Stimulated activated naive CD8-positive, alpha-beta T cell treated with anti-CD3 and anti-CD28 coated beads, Interleukin-15, Interleukin-2, amounts not matched to agents 100 ng/mL and 50 ng/mL, for 24 hours (primary cell): ENCODE measurements around the gene PLA2G12B.
"Not testable (repeated sequence)": the region's sequence is repeated elsewhere in the genome, so short reads cannot be mapped to it uniquely, and the experiment has no call there.

Experiments
- H3K27ac Mint-ChIP-seq: one replicate; pipeline ENCODE4 v1.8.0; 2021; ENCODE audit warnings: mild to moderate bottlenecking, mixed read lengths
- H3K27me3 Mint-ChIP-seq: one replicate; pipeline ENCODE4 v1.8.0; 2021; ENCODE audit warnings: mixed read lengths
- H3K36me3 Mint-ChIP-seq: one replicate; pipeline ENCODE4 v1.8.0; 2021; ENCODE audit warnings: low read depth, mixed read lengths
- H3K4me1 Mint-ChIP-seq: one replicate; pipeline ENCODE4 v1.8.0; 2021; ENCODE audit warnings: low read depth, mixed read lengths
- H3K4me3 Mint-ChIP-seq: one replicate; pipeline ENCODE4 v1.8.0; 2021; ENCODE audit warnings: mild to moderate bottlenecking, mixed read lengths
- H3K9me3 Mint-ChIP-seq: one replicate; pipeline ENCODE4 v1.8.0; 2021; ENCODE audit warnings: mixed read lengths

Gene PLA2G12B, protein sequence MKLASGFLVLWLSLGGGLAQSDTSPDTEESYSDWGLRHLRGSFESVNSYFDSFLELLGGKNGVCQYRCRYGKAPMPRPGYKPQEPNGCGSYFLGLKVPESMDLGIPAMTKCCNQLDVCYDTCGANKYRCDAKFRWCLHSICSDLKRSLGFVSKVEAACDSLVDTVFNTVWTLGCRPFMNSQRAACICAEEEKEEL

DNA sequence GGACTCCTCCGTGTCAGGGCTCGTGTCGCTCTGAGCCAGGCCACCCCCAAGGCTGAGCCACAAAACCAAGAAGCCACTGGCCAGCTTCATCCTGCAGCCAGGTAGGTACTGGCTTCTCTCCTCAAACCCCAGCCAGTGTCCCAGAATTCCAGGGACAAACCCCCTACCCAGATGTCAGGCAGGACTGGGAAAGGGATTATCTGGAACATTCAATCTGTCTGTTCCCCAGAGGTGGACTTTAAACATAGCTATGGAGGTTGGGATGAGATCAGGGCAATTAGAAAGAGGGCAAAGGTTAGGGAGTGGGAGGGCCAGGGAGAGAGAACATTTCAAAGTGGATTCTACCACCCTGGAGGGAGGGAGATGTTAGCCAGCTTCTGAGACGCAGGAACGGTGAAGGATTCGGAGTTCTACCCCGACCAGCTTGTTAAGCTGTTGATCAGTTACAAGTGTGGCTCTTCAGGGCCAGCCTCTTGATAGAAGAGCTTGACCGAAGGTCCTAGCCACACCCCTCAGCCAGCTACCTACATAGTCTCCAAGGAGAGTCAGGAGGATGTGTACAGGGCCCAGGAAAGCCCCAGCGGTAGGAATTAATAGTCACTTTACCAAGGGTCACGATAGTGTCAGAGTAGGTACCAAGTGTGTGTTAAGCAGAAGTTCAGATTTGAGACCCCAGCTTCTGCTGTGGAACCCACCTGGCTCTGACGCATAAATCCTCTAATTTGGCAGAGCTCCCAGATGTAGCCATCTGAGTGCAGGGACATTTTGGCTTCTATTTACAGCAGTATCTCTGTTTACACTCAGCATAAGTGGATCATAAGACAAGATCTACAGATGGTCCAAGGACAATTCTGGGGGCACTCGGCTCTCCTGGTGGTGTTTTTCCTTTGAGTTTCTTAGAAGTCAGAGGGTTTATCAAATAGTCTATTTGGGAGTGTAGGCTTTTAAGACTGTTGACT, at the start of gene PLA2G12B:
Gene PLA2G12B (minus strand): TSS at position 211 of the 959 bp plus-strand sequence. CDS start 121 bp downstream, at position 90.
- H3K4me1 Mint-ChIP-seq, result no peaks in the 10 kb centered on the region
- H3K27ac Mint-ChIP-seq, result no peak within 1 kb of the TSS
- H3K36me3 Mint-ChIP-seq, result no peaks in the 10 kb centered on the region
- H3K4me3 Mint-ChIP-seq, result no peak within 1 kb of the TSS
- H3K9me3 Mint-ChIP-seq, result no peaks in the 10 kb centered on the region
- H3K27me3 Mint-ChIP-seq, result peaks cover 6% of the 10 kb centered on the region

DNA sequence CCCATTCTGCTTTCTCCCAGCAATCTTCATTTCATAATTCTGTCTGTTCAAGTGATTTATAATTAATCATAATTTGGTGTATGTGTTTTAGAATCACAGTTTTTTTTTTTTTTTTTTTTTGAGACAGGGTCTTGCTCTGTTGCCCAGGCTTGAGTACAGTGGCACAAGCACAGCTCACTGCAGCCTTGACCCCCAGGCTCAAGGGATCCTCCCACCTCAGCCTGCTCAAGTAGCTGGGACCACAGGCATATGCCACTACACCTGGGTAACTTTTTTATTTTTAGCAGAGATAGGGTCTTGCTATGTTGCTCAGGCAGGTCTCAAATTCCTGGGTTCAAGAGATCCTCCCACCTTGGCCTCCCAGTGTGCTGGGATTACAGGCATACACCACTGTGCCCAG, 49.2 kb upstream of the PLA2G12B start:
- Mint-ChIP-seq H3K9me3 (peaks cover 4% of the 10 kb centered on the region), H3K27ac (no peak overlapping the region), H3K27me3 (no peaks in the 10 kb centered on the region), H3K36me3 (peaks cover 78% of the 10 kb centered on the region), H3K4me3 (no peak overlapping the region), H3K4me1 (no peaks in the 10 kb centered on the region)

DNA sequence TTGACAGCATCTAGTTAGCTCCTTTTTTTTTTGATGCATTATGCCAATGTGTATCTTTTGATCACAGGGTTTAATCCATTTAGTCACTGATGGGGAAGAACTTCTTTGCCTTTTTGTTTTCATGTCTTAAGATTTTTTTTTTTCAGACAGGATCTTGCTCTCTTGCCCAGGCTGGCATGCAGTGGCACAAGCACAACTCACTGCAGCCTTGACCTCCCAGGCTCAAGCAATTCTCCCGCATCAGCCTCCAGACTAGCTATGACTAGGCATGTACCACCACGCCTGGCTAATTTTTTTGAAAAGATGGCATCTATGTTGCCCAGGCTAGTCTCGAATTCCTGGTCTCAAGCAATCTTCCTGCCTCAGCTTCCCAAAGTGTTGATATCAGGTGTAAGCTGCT, 46.4 kb upstream of the PLA2G12B start:
- H3K4me1 Mint-ChIP-seq, result no peaks in the 10 kb centered on the region
- H3K27ac Mint-ChIP-seq, result no peak overlapping the region
- H3K27me3 Mint-ChIP-seq, result no peaks in the 10 kb centered on the region
- H3K36me3 Mint-ChIP-seq, result peaks cover 61% of the 10 kb centered on the region
- H3K4me3 Mint-ChIP-seq, result no peak overlapping the region
- H3K9me3 Mint-ChIP-seq, result peaks cover 10% of the 10 kb centered on the region

DNA sequence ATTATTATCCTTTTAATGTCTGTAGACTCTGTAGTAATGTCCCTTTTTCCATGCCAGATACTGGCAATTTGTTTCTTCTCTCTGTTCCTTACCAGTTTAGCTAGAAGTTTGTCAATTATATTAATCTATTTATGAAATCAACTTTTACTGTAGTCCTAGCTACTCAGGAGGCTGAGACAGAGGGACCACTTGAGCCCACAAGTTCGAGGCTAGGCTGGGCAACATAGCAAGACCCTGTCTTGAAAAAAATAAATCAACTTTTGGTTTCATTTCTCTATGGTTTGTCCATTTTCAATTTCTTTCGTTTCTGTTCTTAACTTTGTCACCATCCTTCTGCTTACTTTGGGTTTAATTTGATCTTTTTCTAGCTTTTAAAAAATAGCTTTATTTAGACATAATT, 42.5 kb upstream of the PLA2G12B start:
- Mint-ChIP-seq H3K36me3 (peaks cover 62% of the 10 kb centered on the region), H3K9me3 (peaks cover 18% of the 10 kb centered on the region), H3K27me3 (no peaks in the 10 kb centered on the region), H3K4me3 (no peak overlapping the region), H3K27ac (no peak overlapping the region), H3K4me1 (no peaks in the 10 kb centered on the region)

DNA sequence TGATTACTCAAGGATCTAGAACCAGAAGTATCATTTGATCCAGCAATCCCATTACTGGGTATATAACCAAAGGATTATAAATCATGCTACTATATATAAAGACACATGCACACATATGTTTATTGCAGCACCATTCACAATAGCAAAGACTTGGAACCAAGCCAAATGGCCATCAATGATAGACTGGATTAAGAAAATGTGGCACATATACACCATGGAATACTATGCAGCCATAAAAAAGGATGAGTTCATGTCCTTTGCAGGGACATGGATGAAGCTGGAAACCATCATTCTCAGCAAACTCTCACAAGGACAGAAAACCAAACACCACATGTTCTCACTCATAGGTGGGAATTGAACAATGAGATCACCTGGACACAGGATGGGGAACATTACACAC, 40.9 kb upstream of the PLA2G12B start:
- not testable (repeated sequence) for H3K27me3 Mint-ChIP-seq

DNA sequence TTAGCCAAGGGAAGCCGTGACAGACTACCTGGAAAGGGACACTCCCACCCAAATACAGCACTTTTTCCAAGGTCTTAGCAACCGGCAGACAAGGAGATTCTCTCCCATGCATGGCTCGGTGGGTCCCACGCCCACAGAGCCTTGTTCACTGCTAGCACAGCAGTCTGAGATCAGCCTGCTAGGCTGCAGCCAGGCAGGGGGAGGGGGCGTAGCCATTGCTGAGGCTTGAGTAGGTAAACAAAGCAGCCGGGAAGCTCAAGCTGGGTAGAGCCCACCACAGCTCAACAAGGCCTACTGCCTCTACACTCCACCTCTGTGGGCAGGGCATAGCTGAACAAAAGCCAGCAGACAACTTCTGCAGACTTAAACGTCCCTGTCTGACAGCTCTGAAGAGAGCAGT, 35.2 kb upstream of the PLA2G12B start:
- not testable (repeated sequence) for H3K27me3 Mint-ChIP-seq, H3K4me1 Mint-ChIP-seq, H3K4me3 Mint-ChIP-seq, H3K9me3 Mint-ChIP-seq, H3K27ac Mint-ChIP-seq
- H3K36me3 Mint-ChIP-seq, result peaks cover 51% of the 10 kb centered on the region

More for the DNA sequence above, 40.9 kb upstream of the PLA2G12B start:
- peaks cover 18% of the 10 kb centered on the region for H3K9me3 Mint-ChIP-seq
- H3K4me3 Mint-ChIP-seq, H3K4me1 Mint-ChIP-seq, H3K27ac Mint-ChIP-seq: not testable (repeated sequence)
- peaks cover 61% of the 10 kb centered on the region for H3K36me3 Mint-ChIP-seq

GRCh38 chr10:72984618-72985017, 30.0 kb upstream of the PLA2G12B start:
- H3K4me3 Mint-ChIP-seq, H3K27me3 Mint-ChIP-seq, H3K9me3 Mint-ChIP-seq, H3K27ac Mint-ChIP-seq, H3K4me1 Mint-ChIP-seq: not testable (repeated sequence)
- H3K36me3 Mint-ChIP-seq, result peaks cover 12% of the 10 kb centered on the region

DNA sequence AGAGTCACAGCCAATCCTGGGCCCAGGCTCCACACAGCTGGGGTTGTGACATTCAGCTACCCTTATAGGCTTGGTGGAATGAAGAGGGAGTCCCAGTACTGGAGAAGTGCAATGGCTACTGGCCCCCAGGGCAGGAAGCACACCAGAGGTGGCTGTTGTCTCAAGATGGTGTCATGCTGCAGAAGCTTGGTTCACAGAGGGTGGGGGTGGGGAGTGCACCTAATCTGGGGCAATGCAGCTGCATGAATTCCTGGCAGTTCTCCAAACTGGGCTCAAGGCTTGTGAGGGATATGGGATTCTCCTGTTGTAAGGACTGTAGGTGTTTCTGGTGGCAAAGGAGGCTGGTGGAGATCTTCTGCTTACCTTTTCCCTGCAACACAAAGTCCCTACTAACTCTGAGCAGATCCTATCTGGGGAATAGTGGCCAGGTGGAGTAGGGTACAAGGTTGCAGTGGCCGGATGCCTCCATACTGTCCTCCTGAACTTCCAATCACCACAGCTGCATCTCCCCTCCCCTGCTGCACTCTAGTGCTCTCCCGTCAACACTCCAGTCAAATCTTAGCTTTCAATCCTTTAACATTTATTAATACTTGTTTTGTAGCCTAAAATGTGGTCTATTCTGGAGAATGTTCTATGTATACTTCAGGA, 27.4 kb upstream of the PLA2G12B start:
- peaks cover 31% of the 10 kb centered on the region for H3K9me3 Mint-ChIP-seq
- no peak overlapping the region for H3K4me3 Mint-ChIP-seq
- H3K4me1 Mint-ChIP-seq, result no peaks in the 10 kb centered on the region
- no peak overlapping the region for H3K27ac Mint-ChIP-seq
- H3K36me3 Mint-ChIP-seq, result peaks cover 19% of the 10 kb centered on the region
- H3K27me3 Mint-ChIP-seq, result peaks cover 17% of the 10 kb centered on the region

- H3K4me3 Mint-ChIP-seq, result no peak overlapping the region
- peaks cover 24% of the 10 kb centered on the region for H3K36me3 Mint-ChIP-seq
- H3K9me3 Mint-ChIP-seq, result peaks cover 34% of the 10 kb centered on the region
- H3K4me1 Mint-ChIP-seq, result no peaks in the 10 kb centered on the region
- no peak overlapping the region for H3K27ac Mint-ChIP-seq
- peaks cover 20% of the 10 kb centered on the region for H3K27me3 Mint-ChIP-seq
These were observed 26.6 kb upstream of the PLA2G12B start for GRCh38 chr10:72981028-72981881.

- H3K9me3 Mint-ChIP-seq, result peaks cover 34% of the 10 kb centered on the region
- H3K4me1 Mint-ChIP-seq, result no peaks in the 10 kb centered on the region
- H3K27ac Mint-ChIP-seq, result no peak overlapping the region
- peaks cover 24% of the 10 kb centered on the region for H3K36me3 Mint-ChIP-seq
- peaks cover 27% of the 10 kb centered on the region for H3K27me3 Mint-ChIP-seq
- H3K4me3 Mint-ChIP-seq, result no peak overlapping the region
These were observed 25.7 kb upstream of the PLA2G12B start for GRCh38 chr10:72980348-72980747.

- Mint-ChIP-seq H3K27ac (no peak overlapping the region), H3K36me3 (peaks cover 24% of the 10 kb centered on the region), H3K4me1 (no peaks in the 10 kb centered on the region), H3K9me3 (peaks cover 34% of the 10 kb centered on the region), H3K4me3 (no peak overlapping the region), H3K27me3 (peaks cover 31% of the 10 kb centered on the region)
These were observed 25.1 kb upstream of the PLA2G12B start for GRCh38 chr10:72979709-72980108.

- Mint-ChIP-seq H3K27ac (no peak overlapping the region), H3K4me3 (no peak overlapping the region), H3K27me3 (peaks cover 39% of the 10 kb centered on the region), H3K9me3 (peaks cover 34% of the 10 kb centered on the region), H3K4me1 (no peaks in the 10 kb centered on the region), H3K36me3 (peaks cover 24% of the 10 kb centered on the region)
These were observed 22.3 kb upstream of the PLA2G12B start for GRCh38 chr10:72976886-72977285.

DNA sequence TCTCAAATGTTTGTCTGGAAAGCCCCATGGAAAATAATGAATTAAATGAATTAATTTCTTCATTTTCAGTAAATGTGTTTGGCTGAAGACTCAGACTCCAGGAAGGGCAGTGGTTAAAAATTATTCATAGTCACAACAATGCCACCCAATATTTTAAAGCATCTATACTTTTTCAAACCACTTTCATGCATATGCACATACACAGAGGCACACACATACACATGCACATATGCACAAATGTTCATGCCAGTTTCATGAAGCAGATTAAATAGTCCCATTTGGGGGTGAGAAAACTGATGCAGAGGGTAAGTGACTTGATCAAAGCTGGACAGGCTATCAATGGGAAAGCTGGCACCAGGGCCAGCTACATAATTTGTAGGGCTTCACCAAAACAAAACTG, 1.4 kb upstream of the PLA2G12B start:
- Mint-ChIP-seq H3K9me3 (no peaks in the 10 kb centered on the region), H3K27ac (no peak overlapping the region), H3K4me1 (no peaks in the 10 kb centered on the region), H3K27me3 (peaks cover 11% of the 10 kb centered on the region), H3K36me3 (no peaks in the 10 kb centered on the region), H3K4me3 (no peak overlapping the region)

GRCh38 chr10:72954230-72954595, 393 bp downstream of the PLA2G12B start:
- Mint-ChIP-seq H3K9me3 (no peaks in the 10 kb centered on the region), H3K4me1 (no peaks in the 10 kb centered on the region)

More at GRCh38 chr10:72954230-72954595, 393 bp downstream of the PLA2G12B start:
- no peak overlapping the region for H3K27ac Mint-ChIP-seq
- H3K27me3 Mint-ChIP-seq, result peaks cover 3% of the 10 kb centered on the region
- H3K4me3 Mint-ChIP-seq, result no peak overlapping the region
- no peaks in the 10 kb centered on the region for H3K36me3 Mint-ChIP-seq
